Omental fat pad (tissue), 4 donors: ENCODE data around the gene CCDC178. TPM values are rescaled to one million over a fixed set of nuclear protein-coding genes. Genes with fewer than 3 reads are reported as not detected.

Source experiments
- ATAC-seq: fragments of 150-250 bp; one replicate; pipeline ENCODE4 v1.9.1; 2016; ENCODE audit warnings: mild to moderate bottlenecking, moderate library complexity; ENCODE audit not compliant: low FRiP score
- DNase-seq: peaks from one replicate; pipeline ENCODE4 v3.0.0-alpha.2; 2019; ENCODE audit warnings: low spot score
- total RNA-seq, 4 donors: library from RNA; depleted of rRNA; stranded (reverse); fragments of >200 nt; gene quantifications; one replicate each; pipeline ENCODE4 v1.1.0, GENCODE V29; 2016
- TF ChIP-seq, protein P1 (sequence below), 3 donors: fragments of 450-650 bp; IDR thresholded peaks; one replicate each; pipeline ENCODE4 v1.5.1; 2016 to 2017; ENCODE audit warnings: antibody characterized with exemption in 3 of 3, mild to moderate bottlenecking in 3 of 3, moderate library complexity in 2 of 3

The CCDC178 gene
- total RNA-seq, 4 donors from 2014 or later = 2.6 to 10.6 (median 3.5) TPM

GRCh38 chr18:32934201-32934600, 506.3 kb downstream of the CCDC178 start:
- no peak for DNase-seq
- TF ChIP-seq, protein P1, sequence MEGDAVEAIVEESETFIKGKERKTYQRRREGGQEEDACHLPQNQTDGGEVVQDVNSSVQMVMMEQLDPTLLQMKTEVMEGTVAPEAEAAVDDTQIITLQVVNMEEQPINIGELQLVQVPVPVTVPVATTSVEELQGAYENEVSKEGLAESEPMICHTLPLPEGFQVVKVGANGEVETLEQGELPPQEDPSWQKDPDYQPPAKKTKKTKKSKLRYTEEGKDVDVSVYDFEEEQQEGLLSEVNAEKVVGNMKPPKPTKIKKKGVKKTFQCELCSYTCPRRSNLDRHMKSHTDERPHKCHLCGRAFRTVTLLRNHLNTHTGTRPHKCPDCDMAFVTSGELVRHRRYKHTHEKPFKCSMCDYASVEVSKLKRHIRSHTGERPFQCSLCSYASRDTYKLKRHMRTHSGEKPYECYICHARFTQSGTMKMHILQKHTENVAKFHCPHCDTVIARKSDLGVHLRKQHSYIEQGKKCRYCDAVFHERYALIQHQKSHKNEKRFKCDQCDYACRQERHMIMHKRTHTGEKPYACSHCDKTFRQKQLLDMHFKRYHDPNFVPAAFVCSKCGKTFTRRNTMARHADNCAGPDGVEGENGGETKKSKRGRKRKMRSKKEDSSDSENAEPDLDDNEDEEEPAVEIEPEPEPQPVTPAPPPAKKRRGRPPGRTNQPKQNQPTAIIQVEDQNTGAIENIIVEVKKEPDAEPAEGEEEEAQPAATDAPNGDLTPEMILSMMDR (IDR thresholded peaks at IDR 0.05) = no peak
- no peak for ATAC-seq

GRCh38 chr18:32930695-32931301, 509.7 kb downstream of the CCDC178 start:
- TF ChIP-seq, protein P1 (IDR thresholded peaks at IDR 0.05) = no peak
- ATAC-seq = no peak

DNA sequence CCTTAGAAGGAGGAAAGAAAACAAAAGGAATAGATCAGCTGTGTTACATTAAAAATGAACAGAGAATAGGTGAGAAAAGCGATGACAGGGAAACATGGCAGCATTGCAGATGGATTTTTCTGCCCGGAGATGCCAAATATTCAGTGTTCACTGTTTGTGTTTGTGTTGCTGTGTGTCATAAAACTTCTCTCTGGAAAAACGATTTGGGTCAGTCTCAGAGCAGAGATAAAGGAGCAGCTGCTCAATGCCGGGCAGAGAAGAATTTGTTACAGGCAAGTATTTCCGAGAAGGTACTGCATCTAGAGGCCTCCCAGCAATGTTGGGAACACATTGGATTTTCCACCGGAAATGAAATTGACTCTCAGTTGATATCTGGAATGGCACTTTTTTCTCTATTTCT, 511.3 kb downstream of the CCDC178 start:
- DNase-seq (no peak), ATAC-seq (no peak)
- TF ChIP-seq, protein P1 (IDR thresholded peaks at IDR 0.05) = no peak

More at GRCh38 chr18:32930695-32931301, 509.7 kb downstream of the CCDC178 start:
- DNase-seq = no peak

GRCh38 chr18:32922951-32923430, 517.5 kb downstream of the CCDC178 start:
- ATAC-seq (no peak), DNase-seq (no peak)
- TF ChIP-seq, protein P1 (IDR thresholded peaks at IDR 0.05) = no peak

DNA sequence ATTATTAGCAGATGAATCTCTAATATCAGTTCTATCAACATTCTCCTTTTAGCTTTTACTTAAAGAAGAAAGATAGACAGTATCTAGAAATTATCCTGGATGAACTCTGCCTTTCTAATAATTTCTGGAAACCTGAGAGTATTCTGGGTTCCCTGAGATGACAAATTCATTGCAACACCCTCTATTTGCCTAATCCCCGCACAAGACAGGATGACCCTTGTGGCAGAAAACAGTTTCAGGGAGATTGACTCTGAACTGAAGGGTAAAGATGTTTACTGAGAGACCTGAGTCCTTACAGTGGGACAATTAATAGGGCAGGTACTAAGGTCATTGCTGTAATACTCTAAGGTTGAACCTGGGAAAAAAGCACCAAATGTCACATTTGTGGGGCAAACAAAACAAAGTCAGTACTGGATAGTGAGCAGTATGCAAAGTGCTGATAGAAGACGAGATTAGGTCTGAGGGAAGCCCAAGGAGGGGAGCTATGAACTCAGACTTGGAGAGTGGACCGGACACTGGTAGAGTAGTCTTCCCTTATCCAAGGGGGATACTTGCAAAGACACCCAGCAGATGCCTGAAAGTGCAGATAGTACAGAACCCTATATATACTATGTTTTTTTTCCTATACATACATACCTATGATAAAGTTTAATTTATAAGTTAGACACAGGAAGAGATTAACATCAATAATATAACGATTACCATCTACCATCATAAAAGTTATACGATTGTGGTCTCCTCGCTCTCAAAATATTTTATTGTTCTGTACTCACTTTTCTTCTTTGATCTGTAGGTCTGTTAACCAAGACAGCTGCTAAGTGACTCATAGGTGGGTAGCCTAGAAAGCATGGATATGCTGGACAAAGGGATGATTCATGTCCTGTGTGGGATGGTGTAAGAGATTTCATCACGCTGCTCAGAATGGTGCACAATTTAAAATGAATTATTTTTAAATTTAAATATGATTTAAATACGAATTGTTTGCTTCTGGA, 519.4 kb downstream of the CCDC178 start:
- ATAC-seq (no peak), DNase-seq (no peak)
- TF ChIP-seq, protein P1 (IDR thresholded peaks at IDR 0.05) = no peak

DNA sequence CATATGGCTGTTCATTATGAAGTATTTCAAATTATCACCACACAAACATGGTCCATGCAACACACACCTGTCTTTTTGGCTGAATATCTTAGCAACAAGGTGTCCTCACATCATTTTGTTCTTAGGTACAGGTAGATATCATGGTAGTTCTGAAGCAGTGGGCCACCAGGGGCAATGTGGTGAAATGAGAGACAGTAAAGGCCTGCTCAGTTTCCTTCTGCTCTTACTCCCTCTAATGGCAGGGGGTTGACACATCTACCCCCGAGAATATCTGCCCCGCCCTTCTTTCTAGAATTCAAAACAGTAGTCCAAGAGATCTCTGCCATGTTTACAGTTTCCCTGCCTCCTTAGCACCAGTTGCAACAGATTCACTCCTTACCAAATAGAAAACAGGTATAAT, 520.7 kb downstream of the CCDC178 start:
- TF ChIP-seq, protein P1 (IDR thresholded peaks at IDR 0.05) = no peak
- ATAC-seq (no peak), DNase-seq (no peak)
